Activated T-helper 2 cell treated with anti-CD3 and anti-CD28 coated beads, Interferon-gamma antibody, Interleukin-2, Interleukin-4, amounts not matched to agents 10 μg/mL and 5 μg/mL and 100 μg/mL, durations not matched to agents 14 hours and 24 hours and 36 hours (primary cell): ENCODE data around the gene MALSU1. TPM values are rescaled to one million over a fixed set of nuclear protein-coding genes. Genes with fewer than 3 reads are reported as not detected.

Source experiments
- DNase-seq: peaks from one replicate; pipeline ENCODE4 v3.0.0; 2021; ENCODE audit warnings: low spot score
- H3K27ac Mint-ChIP-seq: one replicate; pipeline ENCODE4 v1.8.0; 2021; ENCODE audit warnings: mixed read lengths
- H3K27me3 Mint-ChIP-seq: one replicate; pipeline ENCODE4 v1.8.0; 2021; ENCODE audit warnings: low read depth, mixed read lengths
- H3K36me3 Mint-ChIP-seq: one replicate; pipeline ENCODE4 v1.8.0; 2021; ENCODE audit warnings: low read depth, mixed read lengths
- H3K4me1 Mint-ChIP-seq: one replicate; pipeline ENCODE4 v1.8.0; 2021; ENCODE audit warnings: low read depth, mixed read lengths
- H3K4me3 Mint-ChIP-seq: one replicate; pipeline ENCODE4 v1.8.0; 2021; ENCODE audit warnings: low read depth, mild to moderate bottlenecking, moderate library complexity, mixed read lengths
- H3K9me3 Mint-ChIP-seq: one replicate; pipeline ENCODE4 v1.8.0; 2021; ENCODE audit warnings: mixed read lengths
- intact Hi-C: fragments of 100-400 bp; cut with micrococcal nuclease; formaldehyde crosslinking; loops from one replicate; pipeline ENCODE4 v1.15.1; 2023
- total RNA-seq: library from RNA; stranded (reverse); gene quantifications from 2 replicates; pipeline ENCODE4 v1.2.3, GENCODE V29; 2022

Gene MALSU1
- total RNA-seq, 1 donor from 2014 or later, result 83.6 TPM

GRCh38 chr7:23273141-23273599, 26.0 kb upstream of the MALSU1 start:
- Mint-ChIP-seq H3K27me3 (peaks cover 3% of the 10 kb centered on the region), H3K4me3 (peak overlapping the region; percentile 55), H3K9me3 (no peaks in the 10 kb centered on the region), H3K36me3 (no peaks in the 10 kb centered on the region), H3K27ac (peak overlapping the region; percentile 21), H3K4me1 (peaks cover 20% of the 10 kb centered on the region)
- intact Hi-C loops, result loop anchor here (1.0 to 2.0 kb wide), 3 partner anchors 26 to 274 kb away; partner anchors contain the start of genes IGF2BP3 and MALSU1
- peak; percentile 84 for DNase-seq

- intact Hi-C loops, result loop anchor here (2.0 to 5.0 kb wide), 3 partner anchors 71 to 256 kb away; partner anchors contain the start of gene TRA2A
- DNase-seq, result no peak
- no peaks in the 10 kb centered on the region for H3K36me3 Mint-ChIP-seq
- no peak overlapping the region for H3K27ac Mint-ChIP-seq
- no peaks in the 10 kb centered on the region for H3K9me3 Mint-ChIP-seq
- peaks cover 20% of the 10 kb centered on the region for H3K4me1 Mint-ChIP-seq
- H3K4me3 Mint-ChIP-seq, result no peak overlapping the region
- peaks cover 2% of the 10 kb centered on the region for H3K27me3 Mint-ChIP-seq
Observed at GRCh38 chr7:23275912-23276311, 23.2 kb upstream of the MALSU1 start.

GRCh38 chr7:23276376-23276775, 22.8 kb upstream of the MALSU1 start:
- DNase-seq, result no peak
- H3K4me1 Mint-ChIP-seq, result peaks cover 20% of the 10 kb centered on the region
- peaks cover 2% of the 10 kb centered on the region for H3K27me3 Mint-ChIP-seq
- H3K36me3 Mint-ChIP-seq, result no peaks in the 10 kb centered on the region
- H3K9me3 Mint-ChIP-seq, result no peaks in the 10 kb centered on the region
- H3K4me3 Mint-ChIP-seq, result no peak overlapping the region
- H3K27ac Mint-ChIP-seq, result no peak overlapping the region
- intact Hi-C loops, result loop anchor here (2.0 to 5.0 kb wide), 3 partner anchors 70 to 256 kb away; partner anchors contain the start of gene TRA2A

GRCh38 chr7:23276947-23277346, 22.2 kb upstream of the MALSU1 start:
- Mint-ChIP-seq H3K9me3 (no peaks in the 10 kb centered on the region), H3K27me3 (peaks cover 2% of the 10 kb centered on the region), H3K4me3 (no peak overlapping the region), H3K36me3 (no peaks in the 10 kb centered on the region), H3K4me1 (peaks cover 20% of the 10 kb centered on the region), H3K27ac (no peak overlapping the region)
- DNase-seq, result no peak
- intact Hi-C loops, result loop anchor here (1.0 to 5.0 kb wide), 4 partner anchors 70 to 255 kb away; partner anchors contain the start of gene TRA2A

- no peak overlapping the region for H3K4me3 Mint-ChIP-seq
- H3K36me3 Mint-ChIP-seq, result no peaks in the 10 kb centered on the region
- H3K4me1 Mint-ChIP-seq, result peaks cover 17% of the 10 kb centered on the region
- intact Hi-C loops, result loop anchor here (1.0 to 5.0 kb wide), 4 partner anchors 69 to 255 kb away; partner anchors contain the start of gene TRA2A
- peak; percentile 25 for DNase-seq
- no peaks in the 10 kb centered on the region for H3K27me3 Mint-ChIP-seq
- no peak overlapping the region for H3K27ac Mint-ChIP-seq
- no peaks in the 10 kb centered on the region for H3K9me3 Mint-ChIP-seq
Observed at GRCh38 chr7:23277359-23277989, 21.7 kb upstream of the MALSU1 start.

- Mint-ChIP-seq H3K27ac (no peak overlapping the region), H3K9me3 (no peaks in the 10 kb centered on the region), H3K36me3 (no peaks in the 10 kb centered on the region), H3K4me1 (peaks cover 6% of the 10 kb centered on the region), H3K27me3 (no peaks in the 10 kb centered on the region), H3K4me3 (no peak overlapping the region)
- no peak for DNase-seq
- intact Hi-C loops, result loop anchor here (5.0 kb wide), 1 partner anchor 252 kb away; the partner anchor contains the start of gene TRA2A
Observed at GRCh38 chr7:23279819-23280525, 19.2 kb upstream of the MALSU1 start.

- DNase-seq, result no peak
- no peaks in the 10 kb centered on the region for H3K36me3 Mint-ChIP-seq
- H3K27me3 Mint-ChIP-seq, result no peaks in the 10 kb centered on the region
- peaks cover 10% of the 10 kb centered on the region for H3K4me1 Mint-ChIP-seq
- no peak overlapping the region for H3K4me3 Mint-ChIP-seq
- no peak overlapping the region for H3K27ac Mint-ChIP-seq
- intact Hi-C loops, result no loop called here
- H3K9me3 Mint-ChIP-seq, result no peaks in the 10 kb centered on the region
Observed at GRCh38 chr7:23283086-23283485, 16.1 kb upstream of the MALSU1 start.

- no peak for DNase-seq
- Mint-ChIP-seq H3K36me3 (no peaks in the 10 kb centered on the region), H3K4me1 (peaks cover 12% of the 10 kb centered on the region), H3K9me3 (no peaks in the 10 kb centered on the region), H3K4me3 (no peak overlapping the region), H3K27me3 (no peaks in the 10 kb centered on the region), H3K27ac (no peak overlapping the region)
- intact Hi-C loops, result no loop called here
Observed at GRCh38 chr7:23284871-23285270, 14.3 kb upstream of the MALSU1 start.

GRCh38 chr7:23285657-23286646, 13.2 kb upstream of the MALSU1 start:
- H3K27ac Mint-ChIP-seq, result no peak overlapping the region
- H3K4me3 Mint-ChIP-seq, result no peak overlapping the region
- no peaks in the 10 kb centered on the region for H3K27me3 Mint-ChIP-seq
- no peaks in the 10 kb centered on the region for H3K9me3 Mint-ChIP-seq
- intact Hi-C loops, result no loop called here
- no peaks in the 10 kb centered on the region for H3K36me3 Mint-ChIP-seq
- peaks cover 12% of the 10 kb centered on the region for H3K4me1 Mint-ChIP-seq
- no peak for DNase-seq

GRCh38 chr7:23287612-23288011, 11.5 kb upstream of the MALSU1 start:
- Mint-ChIP-seq H3K36me3 (no peaks in the 10 kb centered on the region), H3K4me1 (peaks cover 12% of the 10 kb centered on the region), H3K9me3 (no peaks in the 10 kb centered on the region), H3K4me3 (no peak overlapping the region), H3K27me3 (no peaks in the 10 kb centered on the region), H3K27ac (peak overlapping the region; percentile 26)
- no peak for DNase-seq
- intact Hi-C loops, result no loop called here

GRCh38 chr7:23290993-23291392, 8.1 kb upstream of the MALSU1 start:
- Mint-ChIP-seq H3K9me3 (no peaks in the 10 kb centered on the region), H3K4me3 (no peak overlapping the region), H3K27me3 (no peaks in the 10 kb centered on the region), H3K36me3 (no peaks in the 10 kb centered on the region), H3K27ac (no peak overlapping the region), H3K4me1 (peaks cover 9% of the 10 kb centered on the region)
- no peak for DNase-seq
- intact Hi-C loops, result no loop called here

- Mint-ChIP-seq H3K9me3 (no peaks in the 10 kb centered on the region), H3K27me3 (no peaks in the 10 kb centered on the region), H3K27ac (no peak overlapping the region), H3K36me3 (no peaks in the 10 kb centered on the region), H3K4me1 (peaks cover 9% of the 10 kb centered on the region), H3K4me3 (no peak overlapping the region)
- DNase-seq, result no peak
- intact Hi-C loops, result no loop called here
Observed at GRCh38 chr7:23291957-23292560, 7.1 kb upstream of the MALSU1 start.
